Keratinocyte (primary cell): ENCODE results near the gene DCP1A. TPM values are rescaled to one million over a fixed set of nuclear protein-coding genes. Genes with fewer than 3 reads are reported as not detected.

Source experiments
- DNase-seq: peaks from one replicate; pipeline ENCODE4 v3.0.0-alpha.2; 2011; ENCODE audit warnings: low read depth, missing footprints, low spot score
- FAIRE-seq: peaks from 2 replicates; lab custom pipeline; 2011; peaks lifted over from hg19 to GRCh38; lab: Jason Lieb, UNC
- H2AFZ ChIP-seq: 2 replicates; pipeline ENCODE4 v1.6.0; 2012; ENCODE audit warnings: low read length, control low read depth, inconsistent platforms; ENCODE audit not compliant: control insufficient read depth
- H3K27ac ChIP-seq: 2 replicates; pipeline ENCODE4 v1.5.1; 2011; ENCODE audit warnings: low read length; ENCODE audit not compliant: control insufficient read depth, insufficient read depth
- H3K27me3 ChIP-seq: 3 replicates; pipeline ENCODE4 v1.6.0; 2011; ENCODE audit warnings: low read length; ENCODE audit not compliant: control insufficient read depth, insufficient read depth; ENCODE audit errors: extremely low read depth
- H3K36me3 ChIP-seq, 2 experiments: 2 replicates in 1 of 2; 3 replicates in 1 of 2; pipeline ENCODE4 v1.5.1; 2011; ENCODE audit warnings: low read length in 2 of 2, mild to moderate bottlenecking in 1 of 2; ENCODE audit not compliant: control insufficient read depth in 2 of 2, insufficient read depth in 2 of 2; ENCODE audit errors: extremely low read depth in 1 of 2
- H3K4me1 ChIP-seq: 3 replicates; pipeline ENCODE4 v1.5.1; 2011; ENCODE audit warnings: low read length; ENCODE audit not compliant: control insufficient read depth, insufficient read depth; ENCODE audit errors: extremely low read depth
- H3K4me2 ChIP-seq: 3 replicates; pipeline ENCODE4 v1.6.0; 2011; ENCODE audit warnings: low read depth, low read length; ENCODE audit not compliant: control insufficient read depth, insufficient read depth; ENCODE audit errors: extremely low read depth
- H3K4me3 ChIP-seq, 3 experiments: fragments of 200-600 bp in 1 of 3; sonication (generic) in 1 of 3; 2 replicates in 2 of 3; 3 replicates in 1 of 3; pipeline ENCODE4 v1.5.1; 2011 to 2016; ENCODE audit warnings: low read length in 3 of 3, mild to moderate bottlenecking in 3 of 3, control low read depth in 2 of 3, inconsistent platforms in 1 of 3, low read depth in 1 of 3, mixed read lengths in 1 of 3, mixed run types in 1 of 3, moderate library complexity in 1 of 3; ENCODE audit not compliant: control insufficient read depth in 2 of 3, insufficient read depth in 2 of 3; ENCODE audit errors: extremely low read depth in 1 of 3
- H3K79me2 ChIP-seq: 2 replicates; pipeline ENCODE4 v1.6.0; 2012; ENCODE audit warnings: low read length; ENCODE audit not compliant: control insufficient read depth, insufficient read depth
- H3K9ac ChIP-seq: 3 replicates; pipeline ENCODE4 v1.6.0; 2011; ENCODE audit warnings: low read length; ENCODE audit not compliant: control insufficient read depth, insufficient read depth; ENCODE audit errors: extremely low read depth
- H3K9me1 ChIP-seq: 3 replicates; pipeline ENCODE4 v1.6.0; 2011; ENCODE audit warnings: low read length; ENCODE audit not compliant: control insufficient read depth, insufficient read depth; ENCODE audit errors: extremely low read depth
- H3K9me3 ChIP-seq: 2 replicates; pipeline ENCODE4 v1.5.1; 2012; ENCODE audit warnings: low read depth, low read length; ENCODE audit not compliant: control insufficient read depth
- H4K20me1 ChIP-seq: 3 replicates; pipeline ENCODE4 v1.6.0; 2011; ENCODE audit warnings: low read length; ENCODE audit not compliant: control insufficient read depth, insufficient read depth; ENCODE audit errors: extremely low read depth
- CTCF ChIP-seq, 3 experiments: IDR thresholded peaks in 1 of 3; conservative IDR thresholded peaks in 1 of 3; optimal IDR thresholded peaks in 1 of 3; 2 replicates in 2 of 3; 3 replicates in 1 of 3; pipeline versions ENCODE3 to v1.5.1; 2011; ENCODE audit warnings: low read length in 3 of 3, mild to moderate bottlenecking in 3 of 3, moderate library complexity in 2 of 3, control low read depth in 1 of 3, inconsistent platforms in 1 of 3; ENCODE audit not compliant: insufficient read depth in 2 of 3; ENCODE audit errors: extremely low read depth in 1 of 3
- EZH2 ChIP-seq: IDR thresholded peaks from one replicate; pipeline ENCODE4 v1.6.1; 2012; ENCODE audit warnings: inconsistent platforms, mild to moderate bottlenecking, low read length, moderate library complexity
- dilution Hi-C: fragments of 300-500 bp; cut with MboI; formaldehyde crosslinking; loops from one replicate; pipeline ENCODE4 v1.7.0; 2020; ENCODE audit warnings: low sequenced_read_pairs; ENCODE audit not compliant: extremely low pct_ligation_motif_present
- polyA plus RNA-seq, 5 experiments: library from polyadenylated mRNA; depleted of rRNA in 3 of 5; stranded (reverse) in 3 of 5; stranded (forward) in 1 of 5; unstranded in 1 of 5; fragments of >200 nt; gene quantifications; 1 replicate in 1 of 5; 2 replicates in 3 of 5; 3 replicates in 1 of 5; pipeline versions ENCODE4 v1.2.1 to v1.2.3, GENCODE V29; 2011 to 2012; ENCODE audit warnings: missing spikeins in 2 of 5, low read depth in 1 of 5, low replicate concordance in 1 of 5

Gene DCP1A
- polyA plus RNA-seq, 1 donor (not counting 4 experiments of a cell fraction or from before 2014, with no cell fraction given), result 15.0 TPM

GRCh38 chr3:53255423-53255774 lies 91.9 kb downstream of the DCP1A start:
- FAIRE-seq (no peak), DNase-seq (no peak)
- dilution Hi-C loops, result no loop called here
- Histone ChIP-seq H3K4me1 (peaks cover 18% of the 10 kb centered on the region), H3K9me1 (peaks cover 2% of the 10 kb centered on the region), H4K20me1 (peaks cover 39% of the 10 kb centered on the region), H3K27me3 (no peaks in the 10 kb centered on the region), H3K36me3 (peaks cover 13 to 14% of the 10 kb centered on the region in 2 experiments), H3K4me3 (peak overlapping the region; percentile 79 to 95 (median 89)), H3K4me2 (peak overlapping the region; percentile 93), H3K9ac (peak overlapping the region; percentile 81), H3K79me2 (peaks cover 54% of the 10 kb centered on the region), H3K9me3 (no peaks in the 10 kb centered on the region), H3K27ac (peak overlapping the region; percentile 72), H2AFZ (no peak overlapping the region)
- no peak for TF ChIP-seq CTCF (optimal IDR thresholded peaks at IDR 0.05 in 1 of 3, IDR thresholded peaks at IDR 0.05 in 1 of 3, conservative IDR thresholded peaks at IDR 0.05 in 1 of 3; ENCODE audit: extremely low read depth in 1 of 3, insufficient read depth in 2 of 3, low read length in 3 of 3)
- no peak for TF ChIP-seq EZH2

- H2AFZ ChIP-seq, result no peak overlapping the region
- H3K79me2 ChIP-seq, result peaks cover 60% of the 10 kb centered on the region
- no peaks in the 10 kb centered on the region for H3K9me3 ChIP-seq
- peaks cover 18% of the 10 kb centered on the region for H3K4me1 ChIP-seq
- peak overlapping the region; percentile 72 for H3K27ac ChIP-seq
- dilution Hi-C loops, result no loop called here
- peaks cover 2% of the 10 kb centered on the region for H3K9me1 ChIP-seq
- H3K36me3 ChIP-seq, result peaks cover 13 to 17% of the 10 kb centered on the region in 2 experiments
- H3K4me3 ChIP-seq, result peak overlapping the region; percentile 79 to 95 (median 89)
- TF ChIP-seq CTCF (optimal IDR thresholded peaks at IDR 0.05 in 1 of 3, IDR thresholded peaks at IDR 0.05 in 1 of 3, conservative IDR thresholded peaks at IDR 0.05 in 1 of 3; ENCODE audit: extremely low read depth in 1 of 3, insufficient read depth in 2 of 3, low read length in 3 of 3) (no peak), EZH2 (no peak)
- H3K9ac ChIP-seq, result peak overlapping the region; percentile 81
- H3K27me3 ChIP-seq, result no peaks in the 10 kb centered on the region
- DNase-seq (no peak), FAIRE-seq (peak; percentile 34)
- H3K4me2 ChIP-seq, result peak overlapping the region; percentile 93
- H4K20me1 ChIP-seq, result peaks cover 44% of the 10 kb centered on the region
Measured at GRCh38 chr3:53254509-53255422, 92.6 kb downstream of the DCP1A start.
